ENCODE measurements around the gene PKD1.

Gene PKD1

GRCh38 chr16:2095918-2096582, 39.6 kb downstream of the PKD1 start:
- DNase-seq (ENCODE audit: low read depth), result no peak
- H3K4me3 ChIP-seq (ENCODE audit: low read length), result no peak overlapping the region
- no peak for TF ChIP-seq CTCF (IDR thresholded peaks at IDR 0.05; ENCODE audit: insufficient read depth, low read depth, low read length, missing control alignments)

GRCh38 chr16:2095315-2095853, 40.3 kb downstream of the PKD1 start:
- H3K4me3 ChIP-seq (ENCODE audit: low read length), result no peak overlapping the region
- no peak for TF ChIP-seq CTCF (IDR thresholded peaks at IDR 0.05; ENCODE audit: insufficient read depth, low read depth, low read length, missing control alignments)
- peak; percentile 66 for DNase-seq (ENCODE audit: low read depth)

GRCh38 chr16:2093793-2094192, 41.9 kb downstream of the PKD1 start:
- no peak for TF ChIP-seq CTCF (IDR thresholded peaks at IDR 0.05; ENCODE audit: insufficient read depth, low read depth, low read length, missing control alignments)

GRCh38 chr16:2092866-2093265, 42.8 kb downstream of the PKD1 start:
- TF ChIP-seq CTCF (IDR thresholded peaks at IDR 0.05; ENCODE audit: insufficient read depth, low read depth, low read length, missing control alignments), result no peak
- no peak overlapping the region for H3K4me3 ChIP-seq (ENCODE audit: low read length)
- no peak for DNase-seq (ENCODE audit: low read depth)

More at GRCh38 chr16:2093793-2094192, 41.9 kb downstream of the PKD1 start:
- DNase-seq (ENCODE audit: low read depth), result no peak
- no peak overlapping the region for H3K4me3 ChIP-seq (ENCODE audit: low read length)

- no peak overlapping the region for H3K4me3 ChIP-seq (ENCODE audit: low read length)
- DNase-seq (ENCODE audit: low read depth), result no peak
- no peak for TF ChIP-seq CTCF (IDR thresholded peaks at IDR 0.05; ENCODE audit: insufficient read depth, low read depth, low read length, missing control alignments)
These were observed 43.5 kb downstream of the PKD1 start for GRCh38 chr16:2092256-2092620.

GRCh38 chr16:2091547-2092255, 44.0 kb downstream of the PKD1 start:
- no peak for TF ChIP-seq CTCF (IDR thresholded peaks at IDR 0.05; ENCODE audit: insufficient read depth, low read depth, low read length, missing control alignments)
- DNase-seq (ENCODE audit: low read depth), result no peak
- H3K4me3 ChIP-seq (ENCODE audit: low read length), result no peak overlapping the region
